ENCODE measurements around the gene PPOX. TPM values are rescaled to one million over a fixed set of nuclear protein-coding genes. Genes with fewer than 3 reads are reported as not detected.

Gene PPOX
- total RNA-seq, 1 donor from 2014 or later: 56.5 TPM

GRCh38 chr1:161166669-161167548 lies 683 bp downstream of the PPOX start:
- H3K9me3 Mint-ChIP-seq (ENCODE audit: low read depth): no peaks in the 10 kb centered on the region
- peaks cover 27% of the 10 kb centered on the region for H3K36me3 Mint-ChIP-seq (ENCODE audit: insufficient read depth)
- no peaks in the 10 kb centered on the region for H3K27me3 Mint-ChIP-seq
- peak; percentile 4 for TF ChIP-seq CTCF (IDR thresholded peaks at IDR 0.05; ENCODE audit: unreplicated experiment)
- peak overlapping the region; percentile 95 for H3K27ac Mint-ChIP-seq
- no peak for DNase-seq (ENCODE audit: low spot score, unreplicated experiment)
- H3K4me3 Mint-ChIP-seq (ENCODE audit: low read depth): peak overlapping the region; percentile 87
- H3K4me1 Mint-ChIP-seq (ENCODE audit: low read depth): peaks cover 14% of the 10 kb centered on the region

GRCh38 chr1:161168906-161169305 lies 2.7 kb downstream of the PPOX start:
- Mint-ChIP-seq H3K27ac (no peak overlapping the region), H3K27me3 (no peaks in the 10 kb centered on the region), H3K36me3 (ENCODE audit: insufficient read depth) (peaks cover 25% of the 10 kb centered on the region), H3K4me3 (ENCODE audit: low read depth) (no peak overlapping the region), H3K9me3 (ENCODE audit: low read depth) (no peaks in the 10 kb centered on the region), H3K4me1 (ENCODE audit: low read depth) (peaks cover 14% of the 10 kb centered on the region)
- no peak for DNase-seq (ENCODE audit: low spot score, unreplicated experiment)
- no peak for TF ChIP-seq CTCF (IDR thresholded peaks at IDR 0.05; ENCODE audit: unreplicated experiment)

- Mint-ChIP-seq H3K4me1 (ENCODE audit: low read depth) (peaks cover 10% of the 10 kb centered on the region), H3K27me3 (no peaks in the 10 kb centered on the region), H3K4me3 (ENCODE audit: low read depth) (no peak overlapping the region), H3K27ac (no peak overlapping the region), H3K36me3 (ENCODE audit: insufficient read depth) (peaks cover 21% of the 10 kb centered on the region), H3K9me3 (ENCODE audit: low read depth) (no peaks in the 10 kb centered on the region)
- DNase-seq (ENCODE audit: low spot score, unreplicated experiment): no peak
- TF ChIP-seq CTCF (IDR thresholded peaks at IDR 0.05; ENCODE audit: unreplicated experiment): no peak
Observed at GRCh38 chr1:161171191-161171590, 5.0 kb downstream of the PPOX start.

- Mint-ChIP-seq H3K4me1 (ENCODE audit: low read depth) (peaks cover 15% of the 10 kb centered on the region), H3K36me3 (ENCODE audit: insufficient read depth) (peaks cover 21% of the 10 kb centered on the region), H3K27me3 (no peaks in the 10 kb centered on the region), H3K27ac (no peak overlapping the region), H3K9me3 (ENCODE audit: low read depth) (no peaks in the 10 kb centered on the region), H3K4me3 (ENCODE audit: low read depth) (no peak overlapping the region)
- DNase-seq (ENCODE audit: low spot score, unreplicated experiment): no peak
- TF ChIP-seq CTCF (IDR thresholded peaks at IDR 0.05; ENCODE audit: unreplicated experiment): no peak
Observed at GRCh38 chr1:161171696-161172095, 5.5 kb downstream of the PPOX start.

- H3K27ac Mint-ChIP-seq: no peak overlapping the region
- peaks cover 21% of the 10 kb centered on the region for H3K36me3 Mint-ChIP-seq (ENCODE audit: insufficient read depth)
- H3K4me3 Mint-ChIP-seq (ENCODE audit: low read depth): no peak overlapping the region
- H3K4me1 Mint-ChIP-seq (ENCODE audit: low read depth): peaks cover 10% of the 10 kb centered on the region
- H3K9me3 Mint-ChIP-seq (ENCODE audit: low read depth): no peaks in the 10 kb centered on the region
- no peak for TF ChIP-seq CTCF (IDR thresholded peaks at IDR 0.05; ENCODE audit: unreplicated experiment)
- H3K27me3 Mint-ChIP-seq: no peaks in the 10 kb centered on the region
- DNase-seq (ENCODE audit: low spot score, unreplicated experiment): no peak
Observed at GRCh38 chr1:161172349-161172748, 6.1 kb downstream of the PPOX start.

Data from progenitor cell of endocrine pancreas (in vitro differentiated cells).